GM19328 (cell line): ENCODE results near the gene TXLNG.
A peak's percentile ranks its signal among the peaks of the same experiment; 100 is the strongest.

ENCODE experiments used
- ATAC-seq: cut with Tn5 transposase; IDR thresholded peaks from one replicate; pipeline ENCODE4 v1.9.1; 2021; ENCODE audit warnings: mild to moderate bottlenecking, moderate library complexity; ENCODE audit not compliant: unreplicated experiment

TXLNG gene

DNA sequence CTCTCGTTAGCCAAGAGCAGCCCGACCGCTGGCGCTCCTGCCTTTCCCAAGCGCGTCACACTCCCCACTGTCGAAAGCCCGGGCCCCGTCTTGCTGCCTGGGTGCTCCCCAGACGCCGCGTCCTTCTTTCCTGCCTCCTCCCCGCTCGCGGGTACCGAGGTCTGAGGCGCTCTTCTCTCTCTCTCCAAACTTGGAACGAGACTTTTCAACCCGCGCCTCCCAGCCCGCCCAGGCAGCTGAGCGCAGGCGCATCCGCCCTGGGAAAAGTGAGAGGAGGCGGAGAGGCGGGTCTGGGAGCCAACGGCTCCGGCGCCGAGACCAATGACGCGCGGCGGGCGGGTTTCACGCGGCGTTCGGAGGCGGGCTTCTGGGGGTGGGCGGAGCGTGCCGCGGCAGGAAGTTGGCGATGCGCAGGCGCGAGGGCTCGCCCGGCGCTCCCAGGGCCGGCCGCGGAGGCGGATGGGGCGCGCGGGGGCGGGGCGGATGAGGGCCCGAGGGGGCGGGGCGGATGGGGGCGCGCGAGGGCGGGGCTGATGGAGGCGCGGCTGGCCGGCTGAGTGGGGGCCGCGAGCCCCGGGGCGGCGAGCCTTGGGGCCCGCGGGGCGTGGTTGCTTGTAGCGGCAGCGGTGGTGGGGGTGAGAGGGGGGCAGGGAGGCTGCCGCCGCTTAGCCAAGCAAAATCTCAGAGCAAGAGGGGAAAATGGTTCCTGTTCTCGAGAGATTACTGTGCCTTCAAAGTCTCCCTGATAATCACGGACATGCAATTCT, 84.0 kb downstream of the TXLNG start, which contains the start of gene RBBP7:
RBBP7 (minus strand) TSS at position 268 of the 767 bp plus-strand sequence. CDS start 309 bp downstream, outside the sequence.
- peak; percentile 69 for ATAC-seq

DNA sequence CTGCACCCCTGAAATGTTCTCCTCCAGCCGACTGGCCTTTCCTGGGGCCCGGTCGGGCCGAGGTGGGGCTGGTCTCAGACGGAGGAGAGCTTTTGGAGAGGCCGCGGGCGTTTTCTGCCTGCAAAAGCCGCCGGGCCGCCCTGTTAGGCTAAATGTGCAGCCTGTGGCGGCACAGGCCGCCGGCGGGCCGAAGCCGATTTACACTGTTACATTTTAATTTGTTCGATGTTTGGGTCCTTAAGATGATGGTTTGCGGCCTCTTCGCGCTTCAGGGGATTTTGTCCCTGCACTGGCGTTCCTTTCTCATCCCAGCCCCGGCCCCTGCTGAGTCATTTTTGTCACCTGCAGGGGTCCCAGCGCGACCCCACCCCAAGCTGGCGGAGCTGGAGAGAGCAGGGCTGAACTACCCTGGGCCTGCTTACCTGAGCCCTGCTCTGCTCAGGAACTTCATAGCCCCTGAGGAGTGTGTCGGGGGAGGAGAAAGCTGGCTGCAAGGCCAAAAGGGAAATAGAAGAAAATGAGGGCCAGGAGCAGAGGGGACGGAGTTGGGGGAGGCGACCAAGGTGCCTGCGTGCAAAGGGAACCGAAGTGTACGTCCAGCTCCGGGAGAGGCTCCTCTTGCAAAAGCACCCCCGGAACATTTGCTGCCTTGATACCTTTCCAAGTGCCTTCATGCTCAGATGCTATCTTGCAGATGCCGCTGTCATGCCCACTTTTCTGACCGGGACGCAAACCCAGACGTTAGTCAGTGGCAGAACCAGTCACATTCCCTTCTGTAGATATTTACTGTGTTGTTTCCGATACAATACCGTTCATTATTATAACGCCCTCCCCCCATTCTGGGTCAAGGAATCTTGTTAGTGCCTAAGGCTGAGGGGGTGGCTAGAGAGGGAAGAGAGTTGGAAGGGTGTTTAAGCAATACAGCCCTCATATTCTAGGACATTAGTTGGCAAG, 84.9 kb downstream of the TXLNG start:
- no peak for ATAC-seq

DNA sequence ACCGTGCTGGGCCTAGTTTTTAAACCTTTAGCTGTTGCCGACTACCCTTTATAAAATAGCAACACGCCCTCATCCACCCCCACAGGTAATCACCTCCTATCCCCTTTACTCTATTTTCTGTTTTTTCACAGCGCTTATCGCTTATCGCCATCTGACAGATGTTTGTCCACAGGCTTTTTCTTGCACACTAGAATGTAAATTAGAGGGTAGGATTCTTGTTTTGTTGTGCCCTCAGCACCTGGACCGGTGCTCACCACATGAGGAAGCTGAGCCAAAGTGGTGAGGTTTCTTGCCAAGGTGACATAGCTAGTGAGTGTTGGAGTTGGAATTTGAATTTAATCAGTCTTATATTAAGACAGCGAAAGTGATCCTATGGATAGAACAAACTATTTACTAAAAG, 86.8 kb downstream of the TXLNG start:
- no peak for ATAC-seq

DNA sequence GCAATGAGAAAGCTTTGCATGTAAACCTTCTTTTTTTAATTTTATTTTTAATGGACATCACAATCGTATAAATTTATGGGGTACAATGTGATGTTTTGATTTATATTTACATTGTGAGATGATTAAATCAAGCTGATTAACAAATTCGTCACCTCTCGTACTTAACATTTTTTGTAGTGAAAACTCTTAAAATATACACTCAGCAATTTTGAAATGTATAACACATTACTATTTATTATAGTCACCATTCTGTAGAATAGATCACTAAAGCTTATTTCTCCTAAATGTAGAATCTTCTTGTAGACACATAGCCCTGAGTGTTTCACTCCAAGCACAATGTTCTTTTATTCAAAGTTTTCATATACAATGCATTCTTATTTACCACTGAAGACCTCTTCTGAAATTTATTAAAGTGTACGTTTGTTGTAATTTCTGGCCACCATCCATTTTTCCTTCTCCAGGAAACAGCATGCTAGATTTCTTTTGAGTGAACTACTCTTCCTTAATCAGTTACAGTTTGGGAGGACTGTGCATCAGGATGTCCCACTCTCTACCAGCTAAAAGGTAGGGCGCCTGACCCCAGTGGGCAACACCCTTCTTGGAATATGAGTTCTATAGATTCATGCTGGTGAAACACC, 88.3 kb downstream of the TXLNG start:
- ATAC-seq = no peak

DNA sequence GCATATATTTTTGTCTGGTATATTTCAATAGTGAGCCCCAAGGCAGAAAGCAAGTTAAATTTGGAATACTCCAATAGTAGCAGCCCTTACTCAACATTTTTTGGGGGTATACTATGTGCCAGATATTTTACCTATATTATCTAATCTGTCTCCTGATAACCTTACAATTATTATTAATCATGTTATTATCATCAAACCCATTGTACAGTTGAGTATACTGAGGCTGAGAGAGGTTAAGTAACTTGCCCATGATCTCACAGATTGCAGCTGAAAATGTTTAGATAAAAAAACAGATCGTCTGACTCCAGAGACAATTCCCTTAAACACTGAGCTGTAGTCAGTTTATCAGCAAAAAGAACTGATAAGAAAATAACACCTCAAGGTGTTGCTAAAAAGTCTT, 90.4 kb downstream of the TXLNG start:
- no peak for ATAC-seq

DNA sequence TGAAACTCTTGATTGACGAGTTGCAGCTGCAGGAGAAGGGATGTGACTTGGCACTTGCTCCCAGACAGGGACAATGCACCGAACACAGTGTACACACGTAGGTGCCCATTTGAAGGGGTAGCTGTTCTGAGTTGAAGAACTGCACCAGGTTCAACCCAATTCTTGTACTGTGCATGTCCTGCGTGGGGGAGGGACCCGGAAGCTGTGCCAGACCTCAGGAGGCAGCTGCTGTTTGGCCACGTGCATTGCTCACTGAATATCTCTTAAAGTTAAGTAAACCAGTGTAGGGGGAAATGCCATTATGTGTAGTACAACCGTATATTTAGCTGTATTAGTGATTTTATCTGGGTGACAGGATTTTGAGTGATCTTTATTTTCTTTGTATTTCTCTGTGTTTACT, 95.9 kb downstream of the TXLNG start:
- no peak for ATAC-seq

DNA sequence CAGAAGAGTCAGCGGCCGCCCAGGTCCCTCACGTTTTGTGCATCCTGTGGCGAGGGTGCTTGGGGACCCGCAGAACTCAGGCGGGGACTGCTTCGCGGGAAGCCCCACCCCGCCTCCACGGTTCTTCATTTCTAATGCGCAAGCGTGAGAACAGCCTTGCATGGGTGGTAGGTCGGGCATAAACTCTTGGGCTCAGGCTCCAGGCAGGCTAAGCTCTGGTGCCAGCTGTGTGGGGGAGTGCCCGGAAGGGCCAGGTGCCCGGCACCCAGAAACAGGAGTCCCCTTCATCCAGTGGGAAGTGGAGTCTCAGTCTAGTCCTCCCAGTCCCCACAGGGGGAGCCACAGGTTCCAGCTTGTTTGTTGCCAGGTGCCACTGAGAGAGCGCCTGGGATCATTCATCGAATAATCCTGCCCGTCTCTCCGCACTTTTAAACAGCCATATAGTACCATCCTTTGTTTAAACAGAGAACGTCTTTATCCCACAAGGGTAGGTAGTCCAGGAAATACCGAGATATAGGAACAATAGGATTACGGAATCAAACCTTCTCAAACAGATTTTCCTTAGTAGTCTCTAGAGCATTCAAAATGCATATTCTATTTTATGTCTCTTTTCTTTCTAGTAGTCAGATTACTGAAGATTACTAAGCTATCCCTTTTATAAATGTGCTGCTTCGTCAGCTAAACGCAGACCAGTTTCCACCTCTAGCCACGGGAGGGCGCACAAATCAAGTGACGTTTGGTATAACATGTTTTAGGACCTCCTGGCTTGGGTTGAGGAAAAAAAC, 96.6 kb downstream of the TXLNG start:
- no peak for ATAC-seq

DNA sequence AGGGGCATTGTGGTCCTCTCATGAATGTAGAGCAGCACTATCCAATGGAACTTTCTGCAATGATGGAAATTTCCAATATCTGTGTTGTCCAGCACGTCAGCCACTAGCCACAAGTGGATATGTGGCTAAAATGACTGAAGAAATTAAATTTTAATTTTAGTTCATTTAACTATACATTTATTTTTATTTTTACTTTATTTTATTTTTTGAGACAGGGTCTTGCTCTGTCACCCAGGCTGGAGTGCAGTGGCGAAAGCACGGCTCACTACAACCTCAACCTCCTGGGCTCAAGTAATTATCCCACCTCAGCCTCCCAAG, 97.2 kb downstream of the TXLNG start:
- no peak for ATAC-seq

DNA sequence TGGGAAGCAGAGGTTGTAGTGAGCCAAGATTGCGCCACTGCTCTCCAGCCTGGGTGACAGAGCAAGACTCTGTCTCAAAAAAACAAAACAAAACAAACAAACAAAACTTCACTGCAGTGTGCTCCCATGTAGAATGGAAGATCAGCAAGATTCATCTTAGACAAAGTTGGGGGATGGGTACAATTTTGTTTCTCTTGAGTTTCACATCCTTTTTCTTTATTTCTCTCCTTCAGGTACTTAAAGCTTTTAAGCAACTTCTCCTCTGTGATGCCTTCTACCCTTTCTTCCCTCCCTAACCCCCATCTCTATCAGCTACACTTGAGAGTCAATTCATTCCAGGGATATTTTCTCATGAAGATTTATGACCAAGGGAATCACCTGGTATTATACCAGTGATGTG, 99.4 kb downstream of the TXLNG start:
- ATAC-seq = no peak

DNA sequence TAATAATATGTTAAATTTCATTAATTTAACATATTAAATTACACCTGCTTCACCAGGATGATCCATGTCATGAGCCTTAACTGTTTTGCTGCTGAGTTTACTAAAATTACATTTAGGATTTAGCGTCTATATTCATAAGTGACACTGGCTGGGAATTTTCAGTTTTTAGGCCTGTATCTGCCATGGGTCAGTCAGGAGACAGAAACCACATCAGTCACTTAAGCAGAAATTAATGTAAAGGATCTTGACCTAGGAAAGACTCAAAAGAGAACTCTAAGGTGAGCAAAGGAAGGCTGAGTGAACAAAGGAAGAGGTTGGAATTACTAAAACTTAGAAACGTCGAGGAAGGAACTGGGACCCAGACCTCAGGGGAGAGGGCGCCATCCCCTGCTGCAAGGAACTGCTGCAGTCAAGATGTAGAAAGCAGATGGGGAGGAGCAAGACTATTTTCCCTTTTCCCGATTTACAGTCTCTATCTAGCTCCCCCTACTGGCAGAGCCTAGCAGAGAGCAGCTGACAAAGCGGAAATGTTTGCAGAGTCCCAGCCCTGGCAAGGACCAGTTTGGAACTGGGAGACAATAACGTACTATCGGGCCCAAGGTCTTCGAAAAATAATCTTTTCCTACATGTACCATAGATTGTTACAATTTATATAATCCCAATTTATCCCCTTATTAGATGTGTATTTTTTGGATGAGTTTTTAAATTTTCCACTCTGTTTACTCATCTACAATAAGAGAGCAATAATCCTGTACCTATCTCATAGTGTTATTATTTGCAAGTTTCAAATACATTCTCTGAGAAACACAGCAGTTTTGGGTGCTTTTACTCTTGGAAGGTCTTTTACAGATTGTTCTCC, 106.5 kb downstream of the TXLNG start:
- ATAC-seq = peak; percentile 73
